H1 (cell line): ENCODE results near the gene ABHD15. TPM values are rescaled to one million over a fixed set of nuclear protein-coding genes. Genes with fewer than 3 reads are reported as not detected.

Experiments used
- CTCF ChIA-PET: fragments of 300-600 bp; sonication (Branson Sonifier 250); formaldehyde crosslinking; loops from one replicate; lab custom pipeline; 2021; ENCODE audit not compliant: partially characterized antibody; lab: Charles Lee
- POLR2A ChIA-PET: fragments of 300-600 bp; sonication (Branson Sonifier 250); formaldehyde crosslinking; loops from one replicate; lab custom pipeline; 2021; ENCODE audit warnings: inconsistent platforms; ENCODE audit not compliant: partially characterized antibody; lab: Charles Lee
- DNase-seq, 2 experiments: peaks; one replicate each; pipeline versions ENCODE4 v3.0.0 to v3.0.0-alpha.2; 2010 to 2022; ENCODE audit warnings: low spot score in 2 of 2, low read depth in 1 of 2, mixed read lengths in 1 of 2
- FAIRE-seq: peaks from 2 replicates; lab custom pipeline; 2011; peaks lifted over from hg19 to GRCh38; lab: Jason Lieb, UNC
- H2AFZ ChIP-seq: 2 replicates; pipeline ENCODE4 v1.8.1; 2012; ENCODE audit warnings: low read length, inconsistent platforms
- H2AK5ac ChIP-seq: 2 replicates; pipeline ENCODE4 v1.6.1; 2013; ENCODE audit warnings: low read depth, low read length
- H2BK120ac ChIP-seq: replicated peaks from 2 replicates; pipeline ENCODE3; 2013; ENCODE audit warnings: low read depth, low read length, inconsistent platforms
- H2BK12ac ChIP-seq: 2 replicates; pipeline ENCODE4 v1.6.1; 2013; ENCODE audit warnings: low read depth, low read length
- H2BK15ac ChIP-seq: 2 replicates; pipeline ENCODE4 v1.6.1; 2013; ENCODE audit warnings: low read length
- H2BK20ac ChIP-seq: 2 replicates; pipeline ENCODE4 v1.6.1; 2013; ENCODE audit warnings: low read length
- H2BK5ac ChIP-seq: 2 replicates; pipeline ENCODE4 v1.6.1; 2013; ENCODE audit warnings: low read depth, low read length
- H3K14ac ChIP-seq: 2 replicates; pipeline ENCODE4 v1.6.1; 2013; ENCODE audit warnings: inconsistent platforms; ENCODE audit not compliant: insufficient read length
- H3K18ac ChIP-seq: 2 replicates; pipeline ENCODE4 v1.6.1; 2013; ENCODE audit warnings: low read length; ENCODE audit errors: extremely low read depth
- H3K23ac ChIP-seq: 2 replicates; pipeline ENCODE4 v1.6.1; 2013; ENCODE audit warnings: inconsistent platforms; ENCODE audit not compliant: insufficient read length
- H3K23me2 ChIP-seq: 2 replicates; pipeline ENCODE4 v1.6.1; 2013; ENCODE audit warnings: low read depth, low read length
- H3K27ac ChIP-seq: 2 replicates; pipeline ENCODE4 v1.6.1; 2011; ENCODE audit warnings: low read depth, low read length, inconsistent platforms
- H3K27me3 ChIP-seq, 4 experiments: replicated peaks in 1 of 4; 1 replicate in 1 of 4; 2 replicates in 3 of 4; pipeline versions ENCODE4 v1.6.1 to v1.8.1; 2011 to 2013; ENCODE audit warnings: low read length in 3 of 4, mild to moderate bottlenecking in 3 of 4, inconsistent platforms in 2 of 4, mixed read lengths in 2 of 4, moderate library complexity in 1 of 4; ENCODE audit not compliant: control insufficient read depth in 3 of 4, insufficient read depth in 3 of 4; ENCODE audit errors: extremely low read depth in 1 of 4
- H3K36me3 ChIP-seq, 4 experiments: 2 replicates each; pipeline versions ENCODE4 v1.6.1 to v1.8.1; 2011 to 2013; ENCODE audit warnings: mild to moderate bottlenecking in 4 of 4, low read length in 3 of 4, moderate library complexity in 2 of 4, control low read depth in 1 of 4, inconsistent platforms in 1 of 4; ENCODE audit not compliant: insufficient read depth in 4 of 4, control insufficient read depth in 2 of 4
- H3K4ac ChIP-seq: replicated peaks from 2 replicates; pipeline ENCODE3; 2013; ENCODE audit warnings: low read length, low read depth, mixed read lengths, inconsistent platforms; ENCODE audit not compliant: insufficient read length
- H3K4me1 ChIP-seq, 4 experiments: replicated peaks in 1 of 4; 1 replicate in 1 of 4; 2 replicates in 3 of 4; pipeline versions ENCODE4 v1.6.1 to v1.8.1; 2011 to 2013; ENCODE audit warnings: low read length in 3 of 4, inconsistent platforms in 2 of 4, mixed read lengths in 1 of 4; ENCODE audit not compliant: insufficient read depth in 4 of 4, control insufficient read depth in 3 of 4
- H3K4me2 ChIP-seq, 2 experiments: 2 replicates each; pipeline versions ENCODE4 v1.6.1 to v1.8.1; 2011 to 2013; ENCODE audit warnings: low read depth in 2 of 2, low read length in 2 of 2, control low read depth in 1 of 2, inconsistent platforms in 1 of 2, mild to moderate bottlenecking in 1 of 2; ENCODE audit not compliant: insufficient read depth in 1 of 2
- H3K4me3 ChIP-seq, 4 experiments: fragments of 200-600, 300-600 bp in 1 of 4; sonication (generic), shearing (Covaris generic), sonication (Bioruptor Twin) in 1 of 4; 2 replicates each; pipeline versions ENCODE4 v1.5.1 to v1.8.1; 2011 to 2016; ENCODE audit warnings: low read length in 4 of 4, low read depth in 3 of 4, control low read depth in 2 of 4, inconsistent platforms in 2 of 4, mild to moderate bottlenecking in 2 of 4, mixed read lengths in 1 of 4, moderate library complexity in 1 of 4; ENCODE audit not compliant: insufficient read depth in 2 of 4; ENCODE audit errors: extremely low read depth in 1 of 4
- H3K56ac ChIP-seq: replicated peaks from 2 replicates; pipeline ENCODE3; 2013; ENCODE audit warnings: low read depth, mild to moderate bottlenecking, mixed read lengths, low read length, inconsistent platforms; ENCODE audit not compliant: insufficient read length
- H3K79me1 ChIP-seq: 2 replicates; pipeline ENCODE4 v1.6.1; 2013; ENCODE audit warnings: low read depth, low read length, control low read depth
- H3K79me2 ChIP-seq, 2 experiments: 2 replicates each; pipeline versions ENCODE4 v1.6.1 to v1.8.1; 2012 to 2013; ENCODE audit warnings: low read length in 2 of 2, mild to moderate bottlenecking in 2 of 2, inconsistent platforms in 1 of 2; ENCODE audit not compliant: insufficient read depth in 2 of 2, control insufficient read depth in 1 of 2
- H3K9ac ChIP-seq, 4 experiments: replicated peaks in 1 of 4; 1 replicate in 1 of 4; 2 replicates in 3 of 4; pipeline versions ENCODE4 v1.6.1 to v1.8.1; 2011 to 2013; ENCODE audit warnings: low read depth in 3 of 4, low read length in 3 of 4, control low read depth in 2 of 4, mild to moderate bottlenecking in 2 of 4, moderate library complexity in 2 of 4, inconsistent platforms in 1 of 4; ENCODE audit errors: extremely low read depth in 1 of 4
- H3K9me3 ChIP-seq, 2 experiments: 2 replicates each; pipeline versions ENCODE4 v1.6.1 to v1.8.1; 2012 to 2013; ENCODE audit warnings: mild to moderate bottlenecking in 2 of 2, moderate library complexity in 2 of 2, control low read depth in 1 of 2, inconsistent platforms in 1 of 2, low read depth in 1 of 2, low read length in 1 of 2, mixed read lengths in 1 of 2; ENCODE audit not compliant: insufficient read depth in 2 of 2
- H4K20me1 ChIP-seq, 2 experiments: replicated peaks in 1 of 2; 2 replicates each; pipeline versions ENCODE3 to v1.8.1; 2011 to 2013; ENCODE audit warnings: inconsistent platforms in 2 of 2, low read length in 2 of 2, mild to moderate bottlenecking in 1 of 2; ENCODE audit not compliant: insufficient read depth in 2 of 2, control insufficient read depth in 1 of 2
- H4K5ac ChIP-seq: 2 replicates; pipeline ENCODE4 v1.6.1; 2013; ENCODE audit warnings: low read length, low read depth, mixed read lengths, inconsistent platforms; ENCODE audit not compliant: insufficient read length
- H4K8ac ChIP-seq: 2 replicates; pipeline ENCODE4 v1.8.0; 2013; ENCODE audit warnings: mild to moderate bottlenecking, moderate library complexity, low read length, inconsistent platforms; ENCODE audit not compliant: insufficient read depth; ENCODE audit errors: extremely low read depth
- H4K91ac ChIP-seq: replicated peaks from 2 replicates; pipeline ENCODE3; 2013; ENCODE audit warnings: low read length, mixed read lengths, inconsistent platforms; ENCODE audit not compliant: insufficient read length
- CTBP2 ChIP-seq: IDR thresholded peaks from 2 replicates; pipeline ENCODE4 v1.7.0; 2011; ENCODE audit warnings: borderline replicate concordance, mild to moderate bottlenecking, moderate library complexity, mixed read lengths, low read length; ENCODE audit not compliant: insufficient read depth, insufficient read length
- FOSL1 ChIP-seq: IDR thresholded peaks from 2 replicates; pipeline ENCODE4 v1.6.1; 2011; ENCODE audit warnings: mild to moderate bottlenecking, low read depth, low read length, moderate library complexity; ENCODE audit not compliant: insufficient read depth
- GTF2F1 ChIP-seq: IDR thresholded peaks from 2 replicates; pipeline ENCODE4 v1.6.1; 2012; ENCODE audit warnings: low read depth, low read length, improper control_type of control experiment, borderline replicate concordance
- JUND ChIP-seq: IDR thresholded peaks from 2 replicates; pipeline ENCODE4 v1.6.1; 2011; ENCODE audit warnings: mild to moderate bottlenecking, improper control_type of control experiment, low read length
- MAFK ChIP-seq: IDR thresholded peaks from 2 replicates; pipeline ENCODE4 v1.6.1; 2012; ENCODE audit warnings: low read depth, mild to moderate bottlenecking, improper control_type of control experiment, low read length
- RBBP5 ChIP-seq: IDR thresholded peaks from 2 replicates; pipeline ENCODE4 v1.7.1; 2012; ENCODE audit warnings: low read depth, mild to moderate bottlenecking, inconsistent platforms, low read length, moderate library complexity, borderline replicate concordance
- RFX5 ChIP-seq: IDR thresholded peaks from 2 replicates; pipeline ENCODE4 v1.6.1; 2011; ENCODE audit warnings: low read depth, low read length, improper control_type of control experiment, borderline replicate concordance
- RXRA ChIP-seq: IDR thresholded peaks from 2 replicates; pipeline ENCODE4 v1.6.1; 2011; ENCODE audit warnings: low read depth, mild to moderate bottlenecking, low read length, moderate library complexity; ENCODE audit not compliant: insufficient read depth
- SP2 ChIP-seq: IDR thresholded peaks from 2 replicates; pipeline ENCODE4 v1.6.1; 2012; ENCODE audit warnings: mild to moderate bottlenecking, low read length, inconsistent platforms
- TAF1 ChIP-seq: IDR thresholded peaks from 2 replicates; pipeline ENCODE4 v1.6.1; 2011; ENCODE audit warnings: mild to moderate bottlenecking, low read depth, low read length
- TAF7 ChIP-seq: optimal IDR thresholded peaks from 2 replicates; pipeline ENCODE3; 2011; ENCODE audit warnings: low read depth, mild to moderate bottlenecking, inconsistent platforms, low read length, moderate library complexity, borderline replicate concordance
- TEAD4 ChIP-seq: IDR thresholded peaks from 2 replicates; pipeline ENCODE4 v1.6.1; 2012; ENCODE audit warnings: low read depth, low read length, inconsistent platforms, mixed read lengths
- WGBS, 2 experiments: shearing (Covaris generic) in 1 of 2; methylation state at CpG; one replicate each; pipeline versions ENCODE4 v1.1.6 to v1.1.7; 2013 to 2015; ENCODE audit warnings: low lambda C conversion rate in 2 of 2, mixed read lengths in 2 of 2, inconsistent platforms in 1 of 2, low coverage in 1 of 2, missing lambda C conversion rate in 1 of 2; ENCODE audit not compliant: insufficient replicate concordance in 2 of 2, insufficient coverage in 1 of 2, insufficient read length in 1 of 2; ENCODE audit errors: extremely low coverage in 1 of 2, missing lambda C conversion rate in 1 of 2; 5-methylcytosine and 5-hydroxymethylcytosine counted together
- polyA plus RNA-seq, 7 experiments: library from polyadenylated mRNA; depleted of rRNA in 3 of 7; stranded (reverse) in 5 of 7; unstranded in 2 of 7; fragments of >200 nt in 5 of 7; fragments of 200-250 nt in 2 of 7; gene quantifications; 1 replicate in 5 of 7; 2 replicates in 1 of 7; 4 replicates in 1 of 7; pipeline versions ENCODE4 v1.2.1 to v1.2.3, GENCODE V29; 2011 to 2013; ENCODE audit warnings: missing spikeins in 2 of 7, mixed read lengths in 2 of 7
- total RNA-seq: library from RNA; stranded (reverse); fragmentation: NEBNext Ultra II Directional; extraction: Animal tissue kit (Norgen Biotek cat#: 25700); gene quantifications from 2 replicates; pipeline ENCODE4 v1.2.1, GENCODE V29; 2021

The ABHD15 gene
- total and polyA plus RNA-seq, 2 of the 8 experiments (the other 6 are each of a cell fraction or from before 2014, with no cell fraction given), result 0.88 to 1.7 TPM

GRCh38 chr17:29582772-29583171, 15.9 kb upstream of the ABHD15 start:
- H2AK5ac ChIP-seq, result no peak overlapping the region
- peaks cover 0 to 31% of the 10 kb centered on the region in 2 experiments; a peak in 2 of 4 replicates for H3K79me2 ChIP-seq
- H3K23ac ChIP-seq, result no peak overlapping the region
- no peak overlapping the region for H2BK120ac ChIP-seq
- DNase-seq (no peak), FAIRE-seq (no peak)
- H3K4me1 ChIP-seq, result peaks cover 7 to 17% (median 13%) of the 10 kb centered on the region in 4 experiments
- H3K4me2 ChIP-seq, result no peak overlapping the region
- CTCF ChIA-PET, result interaction anchor here (2.3 to 15.3 kb wide), 5 partner anchors 10 to 37 kb away, joined by 4 to 193 read pairs (median 85); partner anchors contain the start of genes ABHD15, ANKRD13B, CORO6 and TP53I13
- H2BK20ac ChIP-seq, result no peak overlapping the region
- POLR2A ChIA-PET, result interaction anchor here (1.6 to 5.1 kb wide), 2 partner anchors 9 kb away, joined by 3 to 19 read pairs; partner anchors contain the start of gene ANKRD13B
- H3K79me1 ChIP-seq, result peaks cover 16% of the 10 kb centered on the region
- H3K56ac ChIP-seq, result no peak overlapping the region
- H4K5ac ChIP-seq, result no peak overlapping the region
- H3K18ac ChIP-seq, result no peak overlapping the region
- H4K20me1 ChIP-seq, result peaks cover 5 to 30% of the 10 kb centered on the region in 2 experiments
- TF ChIP-seq JUND (no peak), TAF7 (no peak), TEAD4 (no peak), MAFK (no peak), FOSL1 (no peak), SP2 (no peak), RXRA (no peak), RFX5 (no peak), CTBP2 (no peak), RBBP5 (no peak), TAF1 (no peak), GTF2F1 (no peak)
- H3K27me3 ChIP-seq, result no peaks in the 10 kb centered on the region
- no peak overlapping the region for H3K4ac ChIP-seq
- H2AFZ ChIP-seq, result no peak overlapping the region
- H3K14ac ChIP-seq, result no peak overlapping the region
- H3K23me2 ChIP-seq, result no peaks in the 10 kb centered on the region
- no peak overlapping the region for H2BK15ac ChIP-seq
- no peak overlapping the region for H3K27ac ChIP-seq
- no peak overlapping the region for H2BK5ac ChIP-seq
- H3K9ac ChIP-seq, result no peak overlapping the region
- peaks cover 0 to 11% (median 6%) of the 10 kb centered on the region in 4 experiments; a peak in 3 of 8 replicates for H3K36me3 ChIP-seq
- no peak overlapping the region for H4K8ac ChIP-seq
- no peaks in the 10 kb centered on the region for H3K9me3 ChIP-seq
- H2BK12ac ChIP-seq, result no peak overlapping the region
- no peak overlapping the region for H3K4me3 ChIP-seq
- WGBS, 2 experiments, result 90% methylated on average over 13 of the region's 13 CpGs; no CpG with 5 or more reads in 1 of the 2 experiments
- no peak overlapping the region for H4K91ac ChIP-seq
